NCI-H2196 (cell line): ENCODE data around the gene KRT6B.

Experiments
- DNase-seq: peaks from one replicate; lab custom pipeline; 2025; ENCODE audit not compliant: unreplicated experiment; lab: John Stamatoyannopoulos, UW

Gene KRT6B

GRCh38 chr12:52436828-52437474 is 15.0 kb downstream of the KRT6B start:
- no peak for DNase-seq

- DNase-seq = peak; percentile 66
Measured at GRCh38 chr12:52436000-52436827, 15.7 kb downstream of the KRT6B start.

GRCh38 chr12:52435659-52435999 is 16.3 kb downstream of the KRT6B start:
- DNase-seq = no peak

- DNase-seq = no peak
Measured at GRCh38 chr12:52434760-52435530, 17.0 kb downstream of the KRT6B start.

- DNase-seq = peak; percentile 59
Measured at GRCh38 chr12:52434081-52434733, 17.7 kb downstream of the KRT6B start, which contains the start of gene KRT75. Gene KRT75 (minus strand): TSS chr12:52434371. CDS start chr12:52434304, 67 bp downstream.

- no peak for DNase-seq
Measured at GRCh38 chr12:52433501-52434080, 18.4 kb downstream of the KRT6B start.

GRCh38 chr12:52432559-52433207 is 19.3 kb downstream of the KRT6B start:
- no peak for DNase-seq

GRCh38 chr12:52428121-52428520 is 23.8 kb downstream of the KRT6B start:
- DNase-seq = no peak

- DNase-seq = no peak
Measured at GRCh38 chr12:52427083-52427482, 24.9 kb downstream of the KRT6B start.

GRCh38 chr12:52426034-52426433 is 25.9 kb downstream of the KRT6B start:
- DNase-seq = no peak

- DNase-seq = no peak
Measured at GRCh38 chr12:52425466-52425865, 26.5 kb downstream of the KRT6B start.

GRCh38 chr12:52423661-52424500 is 28.1 kb downstream of the KRT6B start:
- DNase-seq = peak; percentile 53

- DNase-seq = no peak
Measured at GRCh38 chr12:52423035-52423434, 28.9 kb downstream of the KRT6B start.

GRCh38 chr12:52419656-52420055 is 32.3 kb downstream of the KRT6B start:
- no peak for DNase-seq

GRCh38 chr12:52418576-52419110 is 33.3 kb downstream of the KRT6B start:
- no peak for DNase-seq

GRCh38 chr12:52417740-52418139 is 34.2 kb downstream of the KRT6B start:
- peak; percentile 48 for DNase-seq

GRCh38 chr12:52416795-52417194 is 35.2 kb downstream of the KRT6B start:
- DNase-seq = no peak

GRCh38 chr12:52415870-52416750 is 35.8 kb downstream of the KRT6B start:
- DNase-seq = no peak
